ENCODE data around the gene YPEL3.

The YPEL3 gene

GRCh38 chr16:30046588-30046987 lies 49.4 kb downstream of the YPEL3 start:
- DNase-seq (ENCODE audit: low read depth in 2 of 2): no peak

GRCh38 chr16:30046178-30046577 lies 49.8 kb downstream of the YPEL3 start:
- DNase-seq (ENCODE audit: low read depth in 2 of 2): no peak

All from stimulated activated CD4-positive, alpha-beta T cell treated with anti-CD3 and anti-CD28 coated beads, Interleukin-4, amount 100 ng/mL, for 48 hours (primary cell).